ENCODE data around the gene ADPRHL1. TPM values are rescaled to one million over a fixed set of nuclear protein-coding genes. Genes with fewer than 3 reads are reported as not detected.
A peak's percentile ranks its signal among the peaks of the same experiment; 100 is the strongest.
"Not testable (repeated sequence)": the region's sequence is repeated elsewhere in the genome, so short reads cannot be mapped to it uniquely, and the experiment has no call there.

ADPRHL1 gene
- total RNA-seq, 2 donors from 2014 or later = 0.40 to 0.69 TPM

- Mint-ChIP-seq H3K4me1 (no peaks in the 10 kb centered on the region), H3K4me3 (no peak overlapping the region), H3K36me3 (ENCODE audit: low read depth) (peaks cover 51% of the 10 kb centered on the region), H3K27ac (no peak overlapping the region), H3K27me3 (no peaks in the 10 kb centered on the region), H3K9me3 (no peaks in the 10 kb centered on the region)
- no peak for ATAC-seq (replicated peaks)
These were observed 1.6 kb upstream of the ADPRHL1 start for GRCh38 chr13:113454936-113455335.

DNA sequence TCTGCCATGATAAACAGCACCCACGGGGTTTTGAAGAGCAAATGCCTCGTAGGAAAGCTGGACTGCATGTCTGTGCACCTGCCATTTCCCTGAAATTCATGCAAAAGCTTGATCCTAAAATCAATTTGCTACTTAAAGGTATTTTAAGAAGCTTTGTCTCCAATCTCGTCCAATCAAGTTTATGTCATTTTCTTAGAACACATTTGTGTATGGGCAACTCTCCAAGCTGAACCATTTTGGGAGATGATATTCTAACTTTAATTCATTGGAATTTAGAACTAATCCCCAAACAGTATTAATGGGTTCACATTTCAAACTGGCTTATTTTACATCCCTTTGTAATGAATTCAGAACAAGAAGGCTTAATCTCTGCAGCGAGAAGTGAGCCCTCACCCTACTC is 822 bp downstream of the ADPRHL1 start:
- no peaks in the 10 kb centered on the region for H3K4me1 Mint-ChIP-seq
- H3K36me3 Mint-ChIP-seq (ENCODE audit: low read depth) = peaks cover 27% of the 10 kb centered on the region
- H3K27me3 Mint-ChIP-seq = no peaks in the 10 kb centered on the region
- no peak overlapping the region for H3K27ac Mint-ChIP-seq
- no peak for ATAC-seq (replicated peaks)
- no peak overlapping the region for H3K4me3 Mint-ChIP-seq
- H3K9me3 Mint-ChIP-seq = no peaks in the 10 kb centered on the region

GRCh38 chr13:113451951-113452421 is 1.3 kb downstream of the ADPRHL1 start:
- no peak for ATAC-seq (replicated peaks)
- Mint-ChIP-seq H3K9me3 (no peaks in the 10 kb centered on the region), H3K36me3 (ENCODE audit: low read depth) (peaks cover 23% of the 10 kb centered on the region), H3K27ac (no peak overlapping the region), H3K27me3 (no peaks in the 10 kb centered on the region), H3K4me3 (no peak overlapping the region), H3K4me1 (no peaks in the 10 kb centered on the region)

DNA sequence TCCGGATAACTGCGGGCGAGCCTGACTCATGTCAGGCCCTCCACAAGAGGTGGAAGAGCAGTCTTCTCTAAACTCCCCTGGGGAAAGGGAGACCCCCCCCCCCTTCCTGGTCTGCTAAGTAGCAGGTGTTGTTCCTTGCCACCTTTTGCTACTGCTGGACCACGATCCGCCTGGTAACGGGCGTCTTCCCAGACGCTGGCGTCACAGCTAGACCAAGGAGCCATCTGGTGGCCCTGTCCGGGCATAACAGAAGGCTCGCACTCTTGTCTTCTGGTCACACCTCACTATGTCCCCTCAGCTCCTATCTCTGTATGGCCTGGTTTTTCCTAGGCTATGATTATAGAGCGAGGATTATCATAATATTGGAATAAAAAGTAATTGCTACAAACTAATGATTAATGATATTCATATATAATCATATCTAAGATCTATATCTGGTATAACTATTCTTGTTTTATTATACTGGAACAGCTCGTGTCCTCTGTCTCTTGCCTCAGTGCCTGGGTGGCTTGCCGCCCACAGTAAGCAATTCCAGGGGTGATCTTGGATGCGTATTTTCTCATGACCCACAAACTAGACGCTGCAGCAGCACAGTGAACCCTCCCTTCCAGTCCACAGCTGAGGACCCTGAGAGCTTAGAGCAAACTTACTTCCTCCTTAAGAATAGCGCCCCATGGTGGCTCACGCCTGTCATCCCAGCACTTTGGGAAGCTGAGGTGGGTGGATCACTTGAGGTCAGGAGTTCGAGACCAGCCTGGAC is 2.2 kb downstream of the ADPRHL1 start:
- not testable (repeated sequence) for ATAC-seq (replicated peaks)

GRCh38 chr13:113450348-113450744 is 2.9 kb downstream of the ADPRHL1 start:
- not testable (repeated sequence) for ATAC-seq (replicated peaks); H3K27ac Mint-ChIP-seq; H3K4me1 Mint-ChIP-seq; H3K9me3 Mint-ChIP-seq; H3K4me3 Mint-ChIP-seq; H3K36me3 Mint-ChIP-seq (ENCODE audit: low read depth); H3K27me3 Mint-ChIP-seq

More for the DNA sequence above, 2.2 kb downstream of the ADPRHL1 start:
- peaks cover 16% of the 10 kb centered on the region for H3K36me3 Mint-ChIP-seq (ENCODE audit: low read depth)
- H3K9me3 Mint-ChIP-seq, H3K4me1 Mint-ChIP-seq, H3K27ac Mint-ChIP-seq, H3K4me3 Mint-ChIP-seq, H3K27me3 Mint-ChIP-seq: not testable (repeated sequence)

DNA sequence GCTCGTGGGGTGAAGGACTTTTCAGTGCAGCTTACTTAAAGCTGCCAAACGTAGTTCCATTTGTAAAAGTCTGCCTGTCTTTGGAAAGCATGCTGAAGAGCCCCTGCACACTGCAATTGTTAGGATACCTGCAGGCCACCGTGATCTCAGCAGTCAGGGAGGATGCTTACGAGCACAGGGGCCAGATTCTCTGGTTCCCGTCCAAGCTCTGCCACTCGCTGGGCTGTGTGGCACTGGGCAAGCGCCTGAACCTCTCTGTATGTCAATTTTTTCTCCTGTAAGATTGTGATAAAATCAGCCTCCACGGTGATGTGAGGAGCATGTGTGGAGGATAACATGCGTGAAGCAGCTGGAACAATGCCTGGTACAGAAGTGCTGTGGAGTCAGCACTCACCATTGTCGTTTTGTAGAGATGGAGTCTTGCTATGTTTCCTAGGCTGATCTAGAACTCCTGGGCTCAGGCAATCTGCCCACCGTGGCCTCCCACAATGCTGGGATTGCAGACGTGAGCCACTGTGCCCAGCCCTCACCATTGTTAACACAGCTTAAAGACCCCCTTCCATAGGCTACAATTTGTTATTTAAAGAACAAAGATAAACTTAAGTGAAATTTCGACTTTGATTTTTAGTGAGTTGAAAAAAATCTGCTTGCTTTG is 3.5 kb downstream of the ADPRHL1 start:
- no peak for ATAC-seq (replicated peaks)
- Mint-ChIP-seq H3K27ac (no peak overlapping the region), H3K36me3 (ENCODE audit: low read depth) (peaks cover 7% of the 10 kb centered on the region), H3K4me1 (no peaks in the 10 kb centered on the region), H3K4me3 (peak overlapping the region; percentile 23), H3K9me3 (no peaks in the 10 kb centered on the region), H3K27me3 (no peaks in the 10 kb centered on the region)

- Mint-ChIP-seq H3K9me3 (no peaks in the 10 kb centered on the region), H3K36me3 (ENCODE audit: low read depth) (peaks cover 4% of the 10 kb centered on the region), H3K4me1 (no peaks in the 10 kb centered on the region), H3K27me3 (no peaks in the 10 kb centered on the region), H3K4me3 (peak overlapping the region; percentile 23), H3K27ac (no peak overlapping the region)
- ATAC-seq (replicated peaks) = peak; percentile 46
These were observed 4.2 kb downstream of the ADPRHL1 start for GRCh38 chr13:113448885-113449692.

DNA sequence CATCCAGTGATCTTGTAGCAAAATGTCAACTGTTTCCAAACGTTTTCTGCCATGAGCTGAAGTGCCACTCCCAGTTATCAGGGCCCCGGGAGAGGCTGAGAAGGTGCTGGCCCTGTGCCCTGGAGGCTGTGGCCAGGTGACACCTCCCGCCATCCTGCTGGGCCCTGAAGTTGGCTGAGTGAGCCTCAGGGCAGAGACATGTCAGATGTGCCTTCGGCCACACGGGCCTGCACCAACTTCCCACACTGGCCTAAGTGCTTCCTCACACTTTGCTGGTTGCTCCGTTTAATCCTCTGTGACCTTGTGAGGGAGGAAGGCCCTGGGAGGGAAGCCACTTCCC is 4.8 kb downstream of the ADPRHL1 start:
- no peak overlapping the region for H3K4me3 Mint-ChIP-seq
- H3K36me3 Mint-ChIP-seq (ENCODE audit: low read depth) = no peaks in the 10 kb centered on the region
- H3K9me3 Mint-ChIP-seq = no peaks in the 10 kb centered on the region
- no peaks in the 10 kb centered on the region for H3K27me3 Mint-ChIP-seq
- ATAC-seq (replicated peaks) = no peak
- H3K27ac Mint-ChIP-seq = no peak overlapping the region
- no peaks in the 10 kb centered on the region for H3K4me1 Mint-ChIP-seq

DNA sequence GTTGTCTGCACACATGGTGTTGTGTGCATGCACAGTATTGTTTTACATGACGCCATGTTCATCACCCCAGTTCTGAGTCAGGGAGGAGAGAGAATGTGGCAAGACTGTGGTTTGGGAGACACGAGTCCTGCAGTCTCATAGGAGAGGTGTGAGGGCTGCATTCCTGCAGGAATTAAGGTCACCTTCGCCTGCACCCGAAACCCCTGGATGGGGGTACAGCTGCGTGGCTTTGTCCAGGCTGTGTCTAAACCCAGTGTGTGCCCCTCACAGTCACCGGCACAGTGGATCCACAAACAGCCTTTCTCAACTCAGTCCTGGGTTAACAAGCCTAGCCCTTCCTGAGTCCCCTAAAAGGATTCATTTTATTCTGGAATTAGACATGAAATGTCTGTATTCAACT is 5.7 kb downstream of the ADPRHL1 start:
- Mint-ChIP-seq H3K27ac (no peak overlapping the region), H3K27me3 (no peaks in the 10 kb centered on the region)

GRCh38 chr13:113446488-113446854 is 6.8 kb downstream of the ADPRHL1 start:
- H3K27ac Mint-ChIP-seq = no peak overlapping the region
- ATAC-seq (replicated peaks) = no peak
- H3K4me1 Mint-ChIP-seq = no peaks in the 10 kb centered on the region
- no peaks in the 10 kb centered on the region for H3K27me3 Mint-ChIP-seq
- H3K36me3 Mint-ChIP-seq (ENCODE audit: low read depth) = no peaks in the 10 kb centered on the region
- no peak overlapping the region for H3K4me3 Mint-ChIP-seq
- peaks cover 3% of the 10 kb centered on the region for H3K9me3 Mint-ChIP-seq

More for the DNA sequence above, 5.7 kb downstream of the ADPRHL1 start:
- peaks cover 3% of the 10 kb centered on the region for H3K9me3 Mint-ChIP-seq
- no peaks in the 10 kb centered on the region for H3K36me3 Mint-ChIP-seq (ENCODE audit: low read depth)
- H3K4me3 Mint-ChIP-seq = no peak overlapping the region
- no peak for ATAC-seq (replicated peaks)
- H3K4me1 Mint-ChIP-seq = no peaks in the 10 kb centered on the region

- no peak overlapping the region for H3K4me3 Mint-ChIP-seq
- H3K27me3 Mint-ChIP-seq = no peaks in the 10 kb centered on the region
- peaks cover 3% of the 10 kb centered on the region for H3K9me3 Mint-ChIP-seq
- H3K36me3 Mint-ChIP-seq (ENCODE audit: low read depth) = no peaks in the 10 kb centered on the region
- H3K27ac Mint-ChIP-seq = no peak overlapping the region
- no peaks in the 10 kb centered on the region for H3K4me1 Mint-ChIP-seq
- ATAC-seq (replicated peaks) = no peak
These were observed 7.3 kb downstream of the ADPRHL1 start for GRCh38 chr13:113445791-113446487.

DNA sequence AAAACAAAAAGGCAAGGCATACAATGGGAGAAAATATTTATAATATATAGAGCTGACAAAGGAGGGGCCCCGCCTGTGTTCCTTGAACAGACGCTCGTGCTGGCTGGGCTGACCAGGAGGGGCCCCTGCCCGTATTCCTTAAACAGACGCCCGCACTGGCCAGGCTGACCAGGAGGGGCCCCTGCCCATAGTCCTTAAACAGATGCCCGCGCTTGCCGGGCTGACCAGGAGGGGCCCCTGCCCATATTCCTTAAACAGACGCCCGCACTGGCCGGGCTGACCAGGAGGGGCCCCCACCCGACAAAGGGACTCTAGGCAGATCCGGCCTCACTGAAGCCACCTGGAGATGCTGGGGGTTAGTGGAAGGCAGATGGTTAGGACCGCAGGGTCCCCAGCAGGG is 9.3 kb downstream of the ADPRHL1 start:
- H3K9me3 Mint-ChIP-seq = peaks cover 3% of the 10 kb centered on the region
- H3K27me3 Mint-ChIP-seq = no peaks in the 10 kb centered on the region
- no peak overlapping the region for H3K27ac Mint-ChIP-seq
- no peaks in the 10 kb centered on the region for H3K4me1 Mint-ChIP-seq
- H3K4me3 Mint-ChIP-seq = no peak overlapping the region
- H3K36me3 Mint-ChIP-seq (ENCODE audit: low read depth) = no peaks in the 10 kb centered on the region
- no peak for ATAC-seq (replicated peaks)

DNA sequence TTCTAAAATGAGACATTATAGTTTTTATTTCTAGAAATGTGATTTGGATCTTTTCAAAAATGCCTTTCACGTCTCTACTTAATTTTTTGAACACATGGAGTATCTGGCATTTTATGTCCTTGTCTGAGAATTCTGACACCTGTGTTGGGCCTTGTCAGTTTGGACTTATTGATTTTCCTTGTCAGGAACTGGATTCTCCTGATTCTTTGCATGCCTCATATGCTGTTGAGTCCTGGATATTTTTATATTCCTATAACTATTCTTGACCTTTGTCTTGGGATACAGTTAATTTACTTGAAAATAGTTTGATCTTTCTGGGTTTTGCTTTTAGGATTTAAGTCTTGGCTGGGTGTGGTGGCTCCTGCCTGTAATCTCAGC is 10.3 kb downstream of the ADPRHL1 start:
- Mint-ChIP-seq H3K36me3 (ENCODE audit: low read depth) (no peaks in the 10 kb centered on the region), H3K9me3 (peaks cover 3% of the 10 kb centered on the region), H3K27ac (no peak overlapping the region), H3K4me1 (no peaks in the 10 kb centered on the region), H3K27me3 (no peaks in the 10 kb centered on the region), H3K4me3 (no peak overlapping the region)
- no peak for ATAC-seq (replicated peaks)

DNA sequence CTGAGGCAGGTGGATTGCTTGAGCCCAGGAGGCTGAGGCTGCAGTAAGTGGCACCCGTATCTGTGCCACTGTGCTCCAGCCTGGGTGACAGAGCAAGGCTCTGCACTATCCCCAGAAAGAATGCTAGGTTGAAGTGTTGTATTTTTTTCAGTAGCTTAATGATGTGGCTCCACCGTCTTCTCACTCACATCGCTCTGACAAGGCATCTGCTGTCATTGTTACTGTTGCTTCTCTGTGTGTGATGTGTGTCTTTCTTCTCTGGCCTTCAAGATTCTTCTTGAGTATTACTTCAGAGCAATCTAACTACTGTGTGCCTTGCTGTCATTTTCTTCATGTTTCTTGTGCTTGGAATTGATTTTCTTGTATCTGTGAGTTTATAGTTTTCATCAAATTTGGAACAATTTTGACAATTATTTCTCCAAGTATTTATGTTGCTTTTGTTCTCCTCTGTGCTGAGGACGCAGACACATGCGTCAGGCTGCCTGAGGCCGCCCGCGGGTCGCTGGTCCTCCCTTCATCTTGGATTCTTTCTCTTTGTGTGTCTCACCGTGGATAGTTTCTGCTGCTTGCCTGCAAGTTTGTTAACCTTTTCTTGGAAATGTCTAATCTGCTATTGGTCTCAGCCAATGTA is 10.8 kb downstream of the ADPRHL1 start:
- no peaks in the 10 kb centered on the region for H3K27me3 Mint-ChIP-seq
- no peak for ATAC-seq (replicated peaks)
- no peaks in the 10 kb centered on the region for H3K36me3 Mint-ChIP-seq (ENCODE audit: low read depth)
- no peak overlapping the region for H3K4me3 Mint-ChIP-seq
- H3K27ac Mint-ChIP-seq = no peak overlapping the region
- peaks cover 3% of the 10 kb centered on the region for H3K9me3 Mint-ChIP-seq
- H3K4me1 Mint-ChIP-seq = no peaks in the 10 kb centered on the region

All from activated T-helper 17 cell treated with anti-CD3 and anti-CD28 coated beads, Interleukin-2, amount 50 U/mL, for 72 hours (primary cell).